Measurements from ENCODE around the gene CYP2E1. TPM values are rescaled to one million over a fixed set of nuclear protein-coding genes. Genes with fewer than 3 reads are reported as not detected.
"Not testable (repeated sequence)": the region's sequence is repeated elsewhere in the genome, so short reads cannot be mapped to it uniquely, and the experiment has no call there.

The CYP2E1 gene
- total RNA-seq, 1 experiment from 2014 or later, result not detected

- DNase-seq (ENCODE audit: low read depth), result no peak
These were observed 1.8 kb downstream of the CYP2E1 start for GRCh38 chr10:133528845-133529575.

DNA sequence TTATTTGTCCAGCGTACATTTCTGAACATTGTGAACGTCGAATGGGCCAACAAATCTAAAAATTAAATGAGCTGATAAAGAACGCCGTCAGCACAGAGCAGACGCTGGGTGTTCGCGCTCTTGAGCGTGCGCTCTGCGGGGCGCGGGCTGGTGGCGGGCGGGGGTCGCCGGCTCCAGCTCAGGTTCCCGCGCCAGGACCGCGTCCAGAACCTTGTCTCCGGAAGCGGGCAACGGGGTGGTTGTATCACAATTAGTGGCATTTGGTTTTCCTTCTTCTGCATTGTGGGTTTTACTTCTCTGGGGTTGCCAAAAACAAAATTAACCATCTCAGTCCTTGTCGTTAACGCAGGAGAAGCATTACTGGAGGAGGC is 2.4 kb downstream of the CYP2E1 start:
- no peak for DNase-seq (ENCODE audit: low read depth)

DNA sequence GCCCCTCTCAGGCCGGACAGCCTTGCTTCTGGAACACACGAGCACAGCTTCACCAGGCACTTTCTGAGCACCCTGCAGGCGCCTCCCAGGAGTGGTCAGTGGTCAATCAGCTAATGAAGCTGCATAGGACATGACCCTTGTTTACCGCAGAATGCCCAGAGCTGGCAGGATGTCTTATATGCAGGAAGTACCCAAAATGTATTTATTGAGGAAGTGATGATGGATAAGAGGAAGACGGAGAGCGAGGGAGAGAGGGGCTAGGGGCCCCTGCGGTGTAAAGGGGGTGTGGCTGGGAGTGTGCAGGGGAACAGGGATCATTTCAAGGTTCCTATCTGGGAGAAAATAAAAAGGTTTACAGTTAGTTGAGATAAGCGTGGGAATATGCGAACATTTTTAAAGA is 3.3 kb downstream of the CYP2E1 start:
- DNase-seq (ENCODE audit: low read depth), result no peak

- DNase-seq (ENCODE audit: low read depth), result no peak
These were observed 5.7 kb downstream of the CYP2E1 start for GRCh38 chr10:133532871-133533270.

DNA sequence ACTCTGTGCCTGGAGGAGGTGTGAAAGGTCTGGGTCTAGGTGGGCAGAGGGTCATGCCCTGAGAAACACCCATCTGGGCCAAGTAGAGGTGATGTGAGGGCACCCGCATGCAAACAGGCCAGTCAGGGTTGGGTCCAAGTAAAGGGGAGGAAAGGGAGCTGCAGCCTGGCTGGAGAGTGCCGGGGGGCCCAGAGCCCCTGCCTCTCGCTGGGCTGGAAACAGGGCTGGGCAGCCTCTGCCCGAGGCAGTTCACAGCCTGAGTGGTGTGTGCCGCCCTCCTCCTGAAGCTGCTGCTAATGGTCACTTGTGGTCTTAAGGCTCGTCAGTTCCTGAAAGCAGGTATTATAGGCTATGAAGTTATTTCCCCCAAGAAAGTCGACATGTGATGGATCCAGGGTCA is 7.3 kb downstream of the CYP2E1 start:
- DNase-seq (ENCODE audit: low read depth), result no peak

GRCh38 chr10:133536198-133536597 is 9.0 kb downstream of the CYP2E1 start:
- DNase-seq (ENCODE audit: low read depth), result no peak

GRCh38 chr10:133537546-133538545 is 10.7 kb downstream of the CYP2E1 start:
- DNase-seq (ENCODE audit: low read depth), result no peak

DNA sequence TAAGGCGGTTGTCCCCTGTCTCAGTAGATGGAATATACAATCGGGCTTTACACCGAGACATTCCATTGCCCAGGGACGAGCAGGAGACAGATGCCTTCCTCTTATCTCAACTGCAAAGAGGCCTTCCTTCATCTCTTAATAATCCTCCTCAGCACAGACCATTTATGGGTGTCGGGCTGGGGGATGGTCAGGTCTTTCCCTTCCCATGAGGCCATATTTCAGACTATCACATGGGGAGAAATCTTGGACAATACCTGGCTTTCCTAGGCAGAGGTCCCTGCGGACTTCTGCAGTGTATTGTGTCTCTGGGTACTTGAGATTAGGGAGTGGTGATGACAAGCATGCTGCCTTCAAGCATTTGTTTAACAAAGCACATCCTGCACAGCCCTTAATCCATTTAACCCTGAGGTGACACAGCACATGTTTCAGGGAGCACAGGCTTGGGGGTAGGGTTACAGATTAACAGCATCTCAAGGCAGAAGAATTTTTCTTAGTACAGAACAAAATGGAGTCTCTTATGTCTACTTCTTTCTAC is 14.3 kb downstream of the CYP2E1 start:
- DNase-seq (ENCODE audit: low read depth), result not testable (repeated sequence)

GRCh38 chr10:133544506-133544905 is 17.3 kb downstream of the CYP2E1 start:
- no peak for DNase-seq (ENCODE audit: low read depth)

- no peak for DNase-seq (ENCODE audit: low read depth)
These were observed 27.4 kb downstream of the CYP2E1 start for GRCh38 chr10:133554600-133554999.

DNA sequence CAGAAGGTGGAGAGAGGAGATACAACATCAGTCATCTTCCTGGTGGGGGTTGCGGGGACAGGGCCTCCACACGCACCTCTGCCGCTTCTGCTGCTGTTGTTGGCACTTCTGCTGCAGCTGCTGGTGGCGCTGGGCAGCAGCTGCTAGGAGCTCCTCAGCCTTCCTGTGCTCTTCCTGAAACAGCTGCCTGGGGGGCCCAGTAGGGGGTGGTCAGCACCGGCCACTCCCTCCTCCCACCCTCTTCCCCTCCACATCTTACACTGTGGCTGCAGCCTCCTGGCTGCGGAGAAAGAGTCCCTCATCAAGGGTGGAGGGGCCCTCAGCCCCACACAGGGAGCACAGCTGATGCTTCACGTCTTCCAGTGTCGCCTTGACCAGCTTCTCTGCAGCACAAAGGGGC is 28.4 kb downstream of the CYP2E1 start:
- DNase-seq (ENCODE audit: low read depth), result no peak

DNA sequence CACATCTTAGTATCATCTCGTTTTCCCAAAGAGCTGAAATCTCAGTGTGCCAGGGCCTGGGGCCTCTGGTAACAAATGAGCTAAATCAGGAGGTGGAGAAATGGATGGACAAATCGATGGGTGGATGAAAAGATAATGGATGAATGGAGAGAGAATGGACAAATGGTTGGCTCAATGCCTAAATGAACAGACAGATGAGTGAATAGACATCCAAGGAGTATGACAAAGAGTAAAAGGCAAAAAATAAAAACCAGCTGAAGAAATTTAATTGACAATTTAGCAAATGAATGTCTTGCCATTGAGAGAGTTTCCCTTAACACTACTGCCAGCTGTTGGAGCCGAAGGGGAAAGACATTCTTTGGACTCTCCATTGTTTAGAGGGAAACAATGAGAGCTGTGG is 30.2 kb downstream of the CYP2E1 start:
- DNase-seq (ENCODE audit: low read depth), result no peak

DNA sequence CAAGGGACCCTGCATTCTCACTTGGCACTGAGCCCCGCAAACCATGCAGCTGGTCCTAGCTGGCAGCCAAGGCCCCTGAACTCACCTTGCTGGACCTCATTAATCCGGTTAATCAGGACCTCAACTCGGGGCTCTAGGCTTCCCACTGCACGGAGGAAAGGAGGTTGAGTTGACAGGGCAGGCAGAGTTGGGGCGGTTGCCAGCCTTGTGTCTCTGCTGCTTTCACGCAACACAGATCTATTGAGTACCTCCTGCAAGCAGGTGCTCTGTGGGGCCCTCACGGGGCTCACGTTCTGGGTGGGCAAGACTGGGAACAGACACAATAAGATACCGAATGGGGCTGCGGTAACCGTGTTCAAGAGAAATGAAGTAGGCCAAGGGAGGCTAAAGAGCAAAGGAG is 32.1 kb downstream of the CYP2E1 start:
- DNase-seq (ENCODE audit: low read depth), result no peak

DNA sequence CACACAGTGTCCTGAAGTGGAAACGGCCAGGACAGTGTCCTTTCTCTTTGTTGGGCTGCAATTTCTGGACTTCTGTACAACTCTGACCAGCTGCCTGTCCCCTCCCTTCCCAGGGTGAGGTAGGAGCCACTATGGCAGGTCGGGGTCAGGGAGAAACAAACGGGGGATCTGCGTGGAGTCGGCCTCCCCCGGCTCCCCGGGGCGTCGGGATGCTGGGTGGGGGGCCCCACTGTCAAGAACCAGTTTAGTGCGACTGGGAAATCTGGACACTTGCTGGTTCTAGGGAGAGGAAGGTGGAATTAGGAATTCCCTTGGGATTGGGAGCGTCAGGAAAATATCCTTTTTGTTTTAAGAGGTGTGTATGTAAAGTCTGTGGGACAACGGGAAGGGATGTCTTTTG is 37.7 kb downstream of the CYP2E1 start:
- DNase-seq (ENCODE audit: low read depth), result no peak

DNA sequence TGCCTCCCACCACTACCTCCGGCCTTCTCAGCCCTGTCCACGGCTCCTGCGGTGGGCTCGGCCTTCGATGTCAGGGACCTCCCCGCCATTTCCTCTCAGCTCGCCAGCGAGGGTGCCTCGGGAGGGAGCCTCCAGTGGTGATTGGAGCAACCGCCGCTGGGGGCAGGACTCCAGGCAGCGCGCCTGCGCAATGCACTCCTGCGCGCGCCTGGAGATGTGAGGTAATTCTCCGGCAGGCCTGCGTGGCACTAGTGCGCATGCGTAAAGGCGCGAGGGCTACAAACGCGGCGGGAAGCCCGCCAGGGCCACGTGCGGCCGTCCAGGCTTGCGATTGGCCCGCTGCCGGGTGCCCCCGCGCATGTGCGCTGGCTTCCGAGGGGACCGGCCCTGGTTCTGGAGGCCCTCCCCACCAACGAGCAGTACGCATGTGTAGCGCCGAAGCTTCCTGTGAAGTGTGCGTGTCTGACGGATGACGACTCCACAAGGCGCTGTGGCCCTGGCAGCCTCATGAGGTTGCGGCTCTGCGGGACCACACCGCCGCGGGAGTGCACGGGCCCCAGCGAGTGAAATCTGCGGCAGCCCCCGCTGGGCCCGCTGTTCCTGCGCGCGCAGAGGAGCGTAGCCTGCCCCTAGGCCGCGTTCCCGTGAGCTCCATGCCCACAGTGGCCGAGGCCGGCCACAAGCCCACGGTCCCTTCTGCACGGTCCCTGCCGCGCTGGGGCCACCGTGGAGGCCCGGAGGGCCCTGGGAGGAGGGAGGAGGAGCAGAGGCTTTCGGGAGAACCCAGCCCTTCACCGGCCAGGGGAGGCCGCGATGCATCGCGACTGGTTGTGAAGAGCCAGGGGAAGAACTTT is 38.5 kb downstream of the CYP2E1 start, which contains the start of gene SYCE1:
Gene SYCE1 (minus strand): TSS at position 143 of the 854 bp plus-strand sequence. CDS start 54 bp downstream, at position 89.
- DNase-seq (ENCODE audit: low read depth), result no peak

- no peak for DNase-seq (ENCODE audit: low read depth)
These were observed 40.0 kb downstream of the CYP2E1 start for GRCh38 chr10:133567119-133567518.

DNA sequence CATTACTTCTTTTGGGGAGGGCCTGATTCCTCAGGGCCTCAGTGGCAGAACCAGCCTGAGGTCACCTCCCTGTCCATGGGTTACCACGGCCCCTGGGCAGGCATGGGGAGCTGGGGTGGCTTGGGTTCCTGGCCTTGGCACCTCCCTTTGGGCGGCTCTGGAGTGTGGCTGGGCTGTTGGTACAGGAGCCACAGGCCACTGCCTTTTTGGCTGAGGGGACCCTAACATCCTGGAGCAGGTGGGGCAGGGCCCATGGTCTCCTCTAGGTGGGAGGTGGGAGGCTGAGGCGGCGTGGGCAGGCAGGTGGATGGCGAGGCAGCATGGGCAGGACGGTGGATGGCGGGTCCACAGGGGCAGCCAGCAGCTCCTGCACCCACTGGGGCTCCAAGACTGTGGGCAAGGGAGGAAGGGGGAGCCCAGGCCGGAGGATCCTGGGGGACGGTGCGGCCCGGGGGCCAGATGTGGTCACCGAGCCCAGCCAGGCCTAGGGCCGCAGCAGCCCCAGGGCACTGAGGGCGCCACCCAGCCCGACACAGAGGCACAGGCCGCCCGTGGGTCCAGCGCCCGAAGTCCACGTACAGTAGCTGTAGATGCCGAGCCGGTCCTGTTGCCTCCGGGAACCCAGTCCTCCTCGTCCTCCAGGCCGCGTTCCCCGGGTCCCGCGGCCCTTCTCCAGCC is 40.6 kb downstream of the CYP2E1 start:
- DNase-seq (ENCODE audit: low read depth), result no peak

DNA sequence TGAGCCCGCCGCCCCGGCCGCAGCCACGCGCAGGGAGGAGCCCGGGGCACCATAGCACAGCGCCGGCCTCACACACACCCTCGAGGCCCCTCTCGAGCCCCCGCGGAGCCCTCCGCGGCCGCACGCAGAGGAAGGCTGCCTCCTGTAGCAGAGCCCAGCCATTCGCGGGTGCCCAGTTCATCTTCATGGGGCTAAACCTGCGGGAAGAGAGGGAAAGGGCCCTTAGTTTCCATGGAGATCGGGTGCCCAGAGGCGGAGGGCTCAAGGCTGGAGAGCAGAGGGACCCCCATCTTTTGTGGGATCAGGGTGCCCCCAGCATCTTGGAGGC is 41.1 kb downstream of the CYP2E1 start:
- no peak for DNase-seq (ENCODE audit: low read depth)

GRCh38 chr10:133568831-133569527 is 41.8 kb downstream of the CYP2E1 start:
- not testable (repeated sequence) for DNase-seq (ENCODE audit: low read depth)

GRCh38 chr10:133569801-133570200 is 42.6 kb downstream of the CYP2E1 start:
- not testable (repeated sequence) for DNase-seq (ENCODE audit: low read depth)
